ENCODE results near the gene RNU1-4.
"Not testable (repeated sequence)": the region's sequence is repeated elsewhere in the genome, so short reads cannot be mapped to it uniquely, and the experiment has no call there.

GRCh38 chr1:16757574-16757973 lies 17.3 kb downstream of the RNU1-4 start:
- not testable (repeated sequence) for TF ChIP-seq CTCF, POLR2A, POLR2AphosphoS5 (IDR thresholded peaks at IDR 0.05)

Measured in prostate gland (tissue), 2 donors.